HG03457 (cell line): ENCODE measurements around the gene EFCAB13.
"Not testable (repeated sequence)": the region's sequence is repeated elsewhere in the genome, so short reads cannot be mapped to it uniquely, and the experiment has no call there.

Experiments
- ATAC-seq: cut with Tn5 transposase; IDR thresholded peaks from one replicate; pipeline ENCODE4 v1.9.1; 2021; ENCODE audit warnings: moderate number of reproducible peaks; ENCODE audit not compliant: unreplicated experiment

EFCAB13 gene

GRCh38 chr17:47325176-47325575, 1.4 kb downstream of the EFCAB13 start:
- no peak for ATAC-seq

GRCh38 chr17:47330548-47330947, 6.8 kb downstream of the EFCAB13 start:
- no peak for ATAC-seq

GRCh38 chr17:47332287-47332686, 8.5 kb downstream of the EFCAB13 start:
- no peak for ATAC-seq

- no peak for ATAC-seq
These were observed 11.6 kb downstream of the EFCAB13 start for GRCh38 chr17:47335101-47335936.

- no peak for ATAC-seq
These were observed 14.3 kb downstream of the EFCAB13 start for GRCh38 chr17:47338026-47338425.

GRCh38 chr17:47352848-47353247, 29.1 kb downstream of the EFCAB13 start:
- no peak for ATAC-seq

GRCh38 chr17:47358652-47359051, 34.9 kb downstream of the EFCAB13 start:
- ATAC-seq, result no peak

- ATAC-seq, result no peak
These were observed 39.4 kb downstream of the EFCAB13 start for GRCh38 chr17:47363171-47363570.

GRCh38 chr17:47367257-47367656, 43.5 kb downstream of the EFCAB13 start:
- no peak for ATAC-seq

GRCh38 chr17:47368262-47368661, 44.5 kb downstream of the EFCAB13 start:
- no peak for ATAC-seq

GRCh38 chr17:47370899-47371298, 47.1 kb downstream of the EFCAB13 start:
- ATAC-seq, result not testable (repeated sequence)

- no peak for ATAC-seq
These were observed 49.2 kb downstream of the EFCAB13 start for GRCh38 chr17:47373002-47373401.

- no peak for ATAC-seq
These were observed 52.5 kb downstream of the EFCAB13 start for GRCh38 chr17:47376247-47376646.

GRCh38 chr17:47388825-47389224, 65.1 kb downstream of the EFCAB13 start:
- no peak for ATAC-seq

- ATAC-seq, result not testable (repeated sequence)
These were observed 73.9 kb downstream of the EFCAB13 start for GRCh38 chr17:47397532-47398128.

GRCh38 chr17:47400333-47400732, 76.6 kb downstream of the EFCAB13 start:
- ATAC-seq, result no peak

GRCh38 chr17:47401100-47401499, 77.3 kb downstream of the EFCAB13 start:
- ATAC-seq, result no peak

- ATAC-seq, result no peak
These were observed 80.3 kb downstream of the EFCAB13 start for GRCh38 chr17:47404006-47404405.

GRCh38 chr17:47404875-47405274, 81.1 kb downstream of the EFCAB13 start:
- no peak for ATAC-seq

- ATAC-seq, result no peak
These were observed 90.1 kb downstream of the EFCAB13 start for GRCh38 chr17:47413872-47414271.

- ATAC-seq, result no peak
These were observed 90.9 kb downstream of the EFCAB13 start for GRCh38 chr17:47414612-47415011.
